Measurements from ENCODE around the gene ANKRD36C. TPM values are rescaled to one million over a fixed set of nuclear protein-coding genes. Genes with fewer than 3 reads are reported as not detected.
"Not testable (repeated sequence)": the region's sequence is repeated elsewhere in the genome, so short reads cannot be mapped to it uniquely, and the experiment has no call there.

Gene ANKRD36C
- total RNA-seq, 4 donors from 2014 or later: 11.8 to 113 (median 22.3) TPM

GRCh38 chr2:95799892-95800291, 191.7 kb downstream of the ANKRD36C start:
- Histone ChIP-seq H3K27ac (no peak overlapping the region), H3K36me3 (no peaks in the 10 kb centered on the region), H3K27me3 (no peaks in the 10 kb centered on the region), H3K4me1 (no peaks in the 10 kb centered on the region), H3K9me3 (peaks cover 9% of the 10 kb centered on the region), H3K4me3 (no peak overlapping the region)
- no peak for DNase-seq (ENCODE audit: low spot score in 2 of 2)
- 98% methylated on average over 8 of the region's 14 CpGs for WGBS
- TF ChIP-seq EP300 (IDR thresholded peaks at IDR 0.05): no peak
- TF ChIP-seq POLR2A (IDR thresholded peaks at IDR 0.05): no peak
- no peak for TF ChIP-seq CTCF (IDR thresholded peaks at IDR 0.05)
- TF ChIP-seq POLR2AphosphoS5 (IDR thresholded peaks at IDR 0.05): no peak

- WGBS: 91% methylated on average over 10 of the region's 13 CpGs
- H3K4me3 ChIP-seq, H3K36me3 ChIP-seq, H3K4me1 ChIP-seq, H3K27me3 ChIP-seq, H3K27ac ChIP-seq, H3K9me3 ChIP-seq: not testable (repeated sequence)
- peak in 1 of 2 donors; percentile 65 for DNase-seq (ENCODE audit: low spot score in 2 of 2)
These were observed 192.3 kb downstream of the ANKRD36C start for GRCh38 chr2:95799147-95799889.

GRCh38 chr2:95796249-95797099, 195.2 kb downstream of the ANKRD36C start:
- WGBS: no CpG with 5 or more reads among the region's 18 CpGs
- not testable (repeated sequence) for H3K9me3 ChIP-seq; H3K27me3 ChIP-seq; H3K27ac ChIP-seq; H3K4me1 ChIP-seq; H3K36me3 ChIP-seq; DNase-seq (ENCODE audit: low spot score in 2 of 2); H3K4me3 ChIP-seq

- DNase-seq (ENCODE audit: low spot score in 2 of 2); H3K27me3 ChIP-seq; H3K27ac ChIP-seq; H3K4me1 ChIP-seq; H3K36me3 ChIP-seq; H3K4me3 ChIP-seq; H3K9me3 ChIP-seq: not testable (repeated sequence)
- WGBS: no CpG with 5 or more reads among the region's 5 CpGs
These were observed 197.7 kb downstream of the ANKRD36C start for GRCh38 chr2:95793970-95794369.

- H3K27me3 ChIP-seq; H3K4me3 ChIP-seq; H3K4me1 ChIP-seq; DNase-seq (ENCODE audit: low spot score in 2 of 2); H3K27ac ChIP-seq; H3K36me3 ChIP-seq; H3K9me3 ChIP-seq: not testable (repeated sequence)
- no CpG with 5 or more reads among the region's 9 CpGs for WGBS
These were observed 201.4 kb downstream of the ANKRD36C start for GRCh38 chr2:95790180-95790579.

GRCh38 chr2:95789385-95789784, 202.2 kb downstream of the ANKRD36C start:
- WGBS: no CpG with 5 or more reads among the region's 34 CpGs
- not testable (repeated sequence) for H3K36me3 ChIP-seq; H3K9me3 ChIP-seq; H3K27me3 ChIP-seq; DNase-seq (ENCODE audit: low spot score in 2 of 2); H3K4me3 ChIP-seq; H3K27ac ChIP-seq; H3K4me1 ChIP-seq

- DNase-seq (ENCODE audit: low spot score in 2 of 2); H3K27ac ChIP-seq; H3K9me3 ChIP-seq; H3K4me3 ChIP-seq; H3K36me3 ChIP-seq; H3K27me3 ChIP-seq; H3K4me1 ChIP-seq: not testable (repeated sequence)
- no CpG with 5 or more reads among the region's 13 CpGs for WGBS
These were observed 203.0 kb downstream of the ANKRD36C start for GRCh38 chr2:95788642-95789041.

Other genes starting within 250 kb of the ANKRD36C start
- gene GPAT2, start 43.1 kb upstream of the ANKRD36C start, total RNA-seq: 1 to 10 TPM; 1.5 to 2.9 (median 2.0) TPM
- 1 to 10 TPM in 2 of 4 donors, under 1 TPM in 2; 0.93 to 3.6 (median 1.2) TPM for gene ADRA2B, start 124.7 kb upstream of the ANKRD36C start, total RNA-seq
- gene ASTL, start 146.7 kb upstream of the ANKRD36C start, total RNA-seq: 1 to 10 TPM in 1 of 4 donors, under 1 TPM in 1, not detected in 2; 0.87 to 1.7 TPM
- 100 to 1,000 TPM in 1 of 4 donors, 10 to 100 TPM in 3; 26.0 to 124 (median 74.1) TPM for gene DUSP2, start 153.6 kb upstream of the ANKRD36C start, total RNA-seq
- 10 to 100 TPM; 69.4 to 92.4 (median 76.8) TPM for gene STARD7, start 217.0 kb upstream of the ANKRD36C start, total RNA-seq

All from suprapubic skin (tissue), 4 donors.